Ishikawa (cell line): ENCODE data around the gene TMEM131.

Experiments used
- EP300 ChIP-seq: IDR thresholded peaks from 2 replicates; pipeline ENCODE4 v1.6.1; 2012; ENCODE audit warnings: borderline replicate concordance
- MAX ChIP-seq: IDR thresholded peaks from 2 replicates; pipeline ENCODE4 v1.6.1; 2012
- RAD21 ChIP-seq: IDR thresholded peaks from 2 replicates; pipeline ENCODE4 v1.6.1; 2012; ENCODE audit warnings: low read depth
- REST ChIP-seq: IDR thresholded peaks from 2 replicates; pipeline ENCODE4 v1.6.1; 2012; ENCODE audit warnings: low read depth, mild to moderate bottlenecking
- USF1 ChIP-seq: IDR thresholded peaks from 2 replicates; pipeline ENCODE4 v1.6.1; 2012
- YY1 ChIP-seq: IDR thresholded peaks from 2 replicates; pipeline ENCODE4 v1.6.1; 2012; ENCODE audit warnings: low read depth

GRCh38 chr2:97891611-97892010 lies 104.1 kb downstream of the TMEM131 start:
- no peak for TF ChIP-seq MAX
- TF ChIP-seq USF1, result no peak
- no peak for TF ChIP-seq YY1
- no peak for TF ChIP-seq RAD21
- no peak for TF ChIP-seq EP300
- TF ChIP-seq REST, result no peak
